GM12801 (cell line): ENCODE results near the gene FHOD1.

Source experiments
- CTCF ChIP-seq: IDR thresholded peaks from one replicate; pipeline ENCODE4 v1.5.1; 2011; ENCODE audit warnings: control low read depth; ENCODE audit not compliant: insufficient read length; ENCODE audit errors: extremely low read depth

Gene FHOD1

GRCh38 chr16:67284699-67285646, 37.7 kb upstream of the FHOD1 start:
- no peak for TF ChIP-seq CTCF

GRCh38 chr16:67283826-67284555, 36.7 kb upstream of the FHOD1 start:
- TF ChIP-seq CTCF = no peak

GRCh38 chr16:67283039-67283825, 36.0 kb upstream of the FHOD1 start:
- no peak for TF ChIP-seq CTCF

- no peak for TF ChIP-seq CTCF
Measured at GRCh38 chr16:67282447-67282805, 35.1 kb upstream of the FHOD1 start.

- TF ChIP-seq CTCF = no peak
Measured at GRCh38 chr16:67281536-67282446, 34.5 kb upstream of the FHOD1 start.

- no peak for TF ChIP-seq CTCF
Measured at GRCh38 chr16:67280090-67281015, 33.1 kb upstream of the FHOD1 start.
